GM10266 (cell line): ENCODE data around the gene TUFT1.

Experiments used
- DNase-seq: peaks from one replicate; pipeline ENCODE4 v3.0.0; 2012; ENCODE audit errors: extremely low spot score
- TF ChIP-seq, protein P1 (sequence below): IDR thresholded peaks from 2 replicates; pipeline ENCODE4 v1.5.1; 2012; ENCODE audit warnings: mild to moderate bottlenecking, low read depth; ENCODE audit not compliant: control insufficient read depth, insufficient read depth; ENCODE audit errors: missing control alignments

The TUFT1 gene

DNA sequence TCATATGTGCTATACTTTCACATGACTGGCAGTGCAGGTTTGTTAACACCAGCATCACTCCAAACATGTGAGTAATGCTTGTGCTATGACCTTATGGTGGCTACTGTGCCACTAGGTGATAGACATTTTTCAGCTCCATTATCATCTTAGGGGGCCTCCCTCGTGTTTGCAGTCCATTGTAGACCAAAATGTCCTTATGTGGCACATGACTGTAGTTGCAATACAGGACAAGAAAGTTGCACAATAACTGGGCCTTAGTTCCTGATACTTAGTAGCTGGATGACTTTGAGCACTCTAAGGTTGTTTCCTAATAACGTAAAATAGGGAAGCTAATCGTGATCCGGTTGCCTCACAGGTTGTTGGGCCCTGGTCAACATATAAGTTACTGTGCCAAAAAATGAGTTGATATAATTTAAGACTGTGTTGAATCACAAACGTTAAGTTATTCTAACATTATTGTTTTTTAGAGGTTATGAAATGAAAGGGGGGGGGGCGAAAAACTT is 71.2 kb downstream of the TUFT1 start:
- no peak for DNase-seq
- TF ChIP-seq, protein P1, sequence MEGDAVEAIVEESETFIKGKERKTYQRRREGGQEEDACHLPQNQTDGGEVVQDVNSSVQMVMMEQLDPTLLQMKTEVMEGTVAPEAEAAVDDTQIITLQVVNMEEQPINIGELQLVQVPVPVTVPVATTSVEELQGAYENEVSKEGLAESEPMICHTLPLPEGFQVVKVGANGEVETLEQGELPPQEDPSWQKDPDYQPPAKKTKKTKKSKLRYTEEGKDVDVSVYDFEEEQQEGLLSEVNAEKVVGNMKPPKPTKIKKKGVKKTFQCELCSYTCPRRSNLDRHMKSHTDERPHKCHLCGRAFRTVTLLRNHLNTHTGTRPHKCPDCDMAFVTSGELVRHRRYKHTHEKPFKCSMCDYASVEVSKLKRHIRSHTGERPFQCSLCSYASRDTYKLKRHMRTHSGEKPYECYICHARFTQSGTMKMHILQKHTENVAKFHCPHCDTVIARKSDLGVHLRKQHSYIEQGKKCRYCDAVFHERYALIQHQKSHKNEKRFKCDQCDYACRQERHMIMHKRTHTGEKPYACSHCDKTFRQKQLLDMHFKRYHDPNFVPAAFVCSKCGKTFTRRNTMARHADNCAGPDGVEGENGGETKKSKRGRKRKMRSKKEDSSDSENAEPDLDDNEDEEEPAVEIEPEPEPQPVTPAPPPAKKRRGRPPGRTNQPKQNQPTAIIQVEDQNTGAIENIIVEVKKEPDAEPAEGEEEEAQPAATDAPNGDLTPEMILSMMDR = no peak

DNA sequence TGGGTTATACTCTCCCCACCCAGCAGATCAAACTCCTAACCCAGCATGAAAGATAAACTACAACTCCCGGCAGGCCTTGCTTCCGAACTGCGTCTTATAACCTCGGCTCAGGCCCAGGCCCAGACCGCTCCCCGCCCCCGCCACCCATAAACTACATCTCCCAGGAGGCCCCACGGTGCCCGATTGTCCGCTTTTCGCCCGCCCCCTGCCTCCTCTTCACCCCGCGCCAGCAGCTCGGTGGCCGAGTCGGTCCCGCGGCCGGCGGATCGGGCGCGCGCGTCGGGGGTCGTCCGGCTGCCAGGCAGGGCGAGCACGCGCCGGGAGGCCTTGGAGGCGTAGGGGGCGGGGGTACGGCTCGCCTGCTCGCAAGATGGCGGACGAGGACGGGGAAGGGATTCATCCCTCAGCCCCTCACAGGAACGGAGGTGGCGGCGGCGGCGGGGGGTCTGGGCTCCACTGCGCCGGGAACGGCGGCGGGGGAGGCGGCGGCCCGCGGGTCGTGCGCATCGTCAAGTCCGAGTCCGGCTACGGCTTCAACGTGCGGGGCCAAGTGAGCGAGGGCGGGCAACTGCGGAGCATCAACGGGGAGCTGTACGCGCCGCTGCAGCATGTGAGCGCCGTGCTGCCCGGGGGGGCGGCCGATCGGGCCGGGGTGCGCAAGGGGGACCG is 71.9 kb downstream of the TUFT1 start, which contains the start of gene SNX27:
Gene SNX27, plus strand, starts transcription at position 219 of the 669 bp plus-strand sequence. Its CDS starts 152 bp downstream, at position 371.
- DNase-seq = peak; percentile 97
- TF ChIP-seq, protein P1 = no peak

DNA sequence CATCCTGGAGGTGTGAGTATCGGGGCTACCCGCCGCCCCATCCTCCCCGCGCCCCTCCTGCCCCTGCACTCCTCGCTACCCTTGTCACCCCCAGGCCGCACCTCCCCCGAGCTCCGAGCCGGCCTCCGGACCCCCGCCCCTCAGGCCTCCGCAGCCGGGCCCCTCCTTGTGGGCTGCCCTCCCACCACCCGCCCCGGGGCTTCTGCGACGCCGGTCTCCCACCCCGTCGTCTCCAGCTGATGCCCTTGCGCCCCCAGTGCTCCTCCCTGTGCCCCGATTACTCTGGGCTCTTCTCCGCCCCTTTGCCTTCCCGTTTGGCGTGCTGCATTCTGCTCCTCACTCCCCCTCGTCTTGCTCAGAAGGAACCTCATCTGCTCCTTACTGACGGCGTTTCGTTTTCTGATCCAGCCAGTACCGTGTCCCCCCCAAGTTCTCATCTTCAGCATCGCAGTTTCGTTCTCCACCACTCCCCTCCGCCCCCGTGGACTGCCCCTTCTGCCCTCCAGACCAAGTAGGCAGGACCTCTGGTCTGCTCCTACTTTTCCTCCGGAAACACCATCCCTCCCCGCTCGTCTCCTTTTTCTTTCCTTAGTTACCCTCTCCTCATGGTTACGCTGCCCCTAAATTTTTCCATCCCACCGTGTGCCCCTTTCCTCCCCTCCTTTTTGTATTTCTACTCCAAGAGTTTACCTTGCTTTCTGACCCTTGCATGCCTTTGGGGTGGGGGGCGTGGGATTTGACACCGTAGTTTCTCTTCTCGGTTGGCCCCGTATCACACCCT is 72.6 kb downstream of the TUFT1 start:
- TF ChIP-seq, protein P1 = no peak
- DNase-seq = peak; percentile 58

DNA sequence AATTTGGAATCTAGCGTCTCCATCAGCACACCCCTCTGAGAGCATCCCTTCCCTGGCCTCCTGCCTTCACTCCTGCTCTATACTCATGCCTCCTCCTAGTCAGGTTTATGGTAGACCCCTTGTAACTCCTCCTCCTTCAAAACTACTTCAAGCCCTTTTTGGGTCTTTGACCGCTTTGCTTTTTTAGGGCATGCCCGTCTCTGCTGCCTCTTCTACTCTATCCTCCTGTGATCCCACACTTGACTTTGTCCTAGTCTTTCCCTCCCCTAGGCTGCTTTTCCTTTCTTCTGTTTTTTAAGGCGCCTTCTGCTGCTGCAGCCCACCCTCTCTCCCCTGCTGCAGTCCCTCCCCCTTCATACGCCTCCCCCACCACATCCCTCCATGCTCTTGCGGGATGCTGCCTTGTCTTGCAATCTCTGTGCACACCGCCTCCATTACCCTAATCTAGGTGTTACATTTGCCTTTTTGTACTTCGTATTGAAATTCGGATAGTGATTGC is 73.2 kb downstream of the TUFT1 start:
- TF ChIP-seq, protein P1 = no peak
- DNase-seq = peak; percentile 18

DNA sequence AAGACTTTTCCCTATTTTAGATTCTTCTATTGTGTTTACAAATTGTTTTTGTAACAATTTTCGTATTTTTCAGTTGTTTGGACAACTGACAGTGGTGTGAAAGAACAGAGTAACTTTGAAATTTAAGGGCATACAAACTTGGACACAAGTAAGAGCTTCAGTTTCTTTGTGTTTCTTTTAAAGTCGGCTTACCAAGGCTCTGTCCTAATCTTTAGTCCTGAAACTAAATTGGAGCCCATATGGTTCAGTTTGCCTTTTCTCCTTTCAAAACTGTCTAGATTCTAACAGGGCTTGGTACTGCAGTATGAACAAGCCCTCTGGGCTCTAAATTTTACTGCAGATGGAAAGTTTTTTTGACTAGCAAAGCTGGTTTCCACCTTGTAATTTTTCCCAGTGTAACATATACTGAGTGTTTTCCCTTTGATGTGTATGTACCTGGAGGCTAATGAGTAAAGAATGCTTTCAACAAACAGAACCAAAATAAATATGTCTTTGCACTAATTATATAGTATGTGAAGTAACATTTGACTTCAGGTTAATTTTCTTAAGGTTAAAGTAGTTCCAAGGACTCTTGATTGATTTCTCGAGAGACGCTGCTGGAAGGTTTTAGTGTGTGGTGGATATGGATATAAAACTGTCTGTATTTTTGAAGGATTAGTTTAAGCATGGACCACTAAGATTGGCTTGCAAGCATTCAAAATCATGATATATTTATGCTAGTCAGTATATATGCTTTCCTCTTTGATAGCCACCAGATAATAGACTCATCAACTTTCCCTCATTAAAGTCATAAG is 75.8 kb downstream of the TUFT1 start:
- no peak for DNase-seq
- TF ChIP-seq, protein P1 = no peak

DNA sequence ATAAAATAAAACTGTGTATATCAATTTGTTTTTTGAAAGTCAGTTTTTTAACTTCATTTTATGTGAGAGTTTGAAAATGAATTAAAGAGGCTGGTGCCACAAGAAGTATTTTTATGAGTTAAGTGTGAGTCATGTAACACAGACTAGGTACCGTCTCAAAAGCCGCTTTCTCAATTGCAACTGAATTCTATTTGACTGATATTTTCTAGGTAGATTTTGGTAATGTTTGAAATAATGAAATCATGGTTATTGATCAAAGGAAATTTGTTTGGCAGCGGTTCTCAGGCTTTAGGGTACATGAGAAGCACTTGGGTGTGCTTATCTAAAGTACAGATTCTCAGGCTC is 76.4 kb downstream of the TUFT1 start:
- no peak for DNase-seq
- TF ChIP-seq, protein P1 = no peak
